ENCODE results near the gene NRSN2.

NRSN2 gene

GRCh38 chr20:346640-347316 is at the start of gene NRSN2:
Gene NRSN2, plus strand, starts transcription at chr20:347111. Its CDS starts 2,533 bp downstream, at chr20:349644.
- DNase-seq (ENCODE audit: low spot score): peak; percentile 50

- DNase-seq (ENCODE audit: low spot score): peak; percentile 58
These were observed 48.8 kb upstream of the NRSN2 start for GRCh38 chr20:297925-298775.

- no peak for DNase-seq (ENCODE audit: low spot score)
These were observed 48.0 kb upstream of the NRSN2 start for GRCh38 chr20:298776-299391.

- no peak for DNase-seq (ENCODE audit: low spot score)
These were observed 46.4 kb upstream of the NRSN2 start for GRCh38 chr20:300345-300990.

GRCh38 chr20:301886-302848 is 44.7 kb upstream of the NRSN2 start:
- no peak for DNase-seq (ENCODE audit: low spot score)

GRCh38 chr20:305745-306144 is 41.2 kb upstream of the NRSN2 start:
- no peak for DNase-seq (ENCODE audit: low spot score)

- no peak for DNase-seq (ENCODE audit: low spot score)
These were observed 38.4 kb upstream of the NRSN2 start for GRCh38 chr20:308427-309038.

- peak; percentile 52 for DNase-seq (ENCODE audit: low spot score)
These were observed 37.5 kb upstream of the NRSN2 start for GRCh38 chr20:309306-309840.

- peak; percentile 100 for DNase-seq (ENCODE audit: low spot score)
These were observed 36.9 kb upstream of the NRSN2 start for GRCh38 chr20:309841-310644.

GRCh38 chr20:310645-311044 is 36.3 kb upstream of the NRSN2 start:
- no peak for DNase-seq (ENCODE audit: low spot score)

GRCh38 chr20:311609-312008 is 35.3 kb upstream of the NRSN2 start:
- DNase-seq (ENCODE audit: low spot score): no peak

GRCh38 chr20:312067-312466 is 34.8 kb upstream of the NRSN2 start:
- DNase-seq (ENCODE audit: low spot score): no peak

GRCh38 chr20:312866-313265 is 34.0 kb upstream of the NRSN2 start:
- no peak for DNase-seq (ENCODE audit: low spot score)

GRCh38 chr20:313402-313801 is 33.5 kb upstream of the NRSN2 start:
- DNase-seq (ENCODE audit: low spot score): no peak

- DNase-seq (ENCODE audit: low spot score): no peak
These were observed 33.0 kb upstream of the NRSN2 start for GRCh38 chr20:313948-314347.

- no peak for DNase-seq (ENCODE audit: low spot score)
These were observed 30.4 kb upstream of the NRSN2 start for GRCh38 chr20:316316-317068.

- peak; percentile 78 for DNase-seq (ENCODE audit: low spot score)
These were observed 22.5 kb upstream of the NRSN2 start for GRCh38 chr20:324177-325044.

Measured in putamen (tissue), 1 donor.